GM18498 (cell line): ENCODE results near the gene SERINC2.
"Not testable (repeated sequence)": the region's sequence is repeated elsewhere in the genome, so short reads cannot be mapped to it uniquely, and the experiment has no call there.

Experiments used
- ATAC-seq: cut with Tn5 transposase; IDR thresholded peaks from one replicate; pipeline ENCODE4 v1.9.1; 2021; ENCODE audit warnings: mild to moderate bottlenecking, moderate library complexity; ENCODE audit not compliant: unreplicated experiment

The SERINC2 gene

GRCh38 chr1:31412205-31412604 lies 808 bp upstream of the SERINC2 start:
- ATAC-seq: no peak

DNA sequence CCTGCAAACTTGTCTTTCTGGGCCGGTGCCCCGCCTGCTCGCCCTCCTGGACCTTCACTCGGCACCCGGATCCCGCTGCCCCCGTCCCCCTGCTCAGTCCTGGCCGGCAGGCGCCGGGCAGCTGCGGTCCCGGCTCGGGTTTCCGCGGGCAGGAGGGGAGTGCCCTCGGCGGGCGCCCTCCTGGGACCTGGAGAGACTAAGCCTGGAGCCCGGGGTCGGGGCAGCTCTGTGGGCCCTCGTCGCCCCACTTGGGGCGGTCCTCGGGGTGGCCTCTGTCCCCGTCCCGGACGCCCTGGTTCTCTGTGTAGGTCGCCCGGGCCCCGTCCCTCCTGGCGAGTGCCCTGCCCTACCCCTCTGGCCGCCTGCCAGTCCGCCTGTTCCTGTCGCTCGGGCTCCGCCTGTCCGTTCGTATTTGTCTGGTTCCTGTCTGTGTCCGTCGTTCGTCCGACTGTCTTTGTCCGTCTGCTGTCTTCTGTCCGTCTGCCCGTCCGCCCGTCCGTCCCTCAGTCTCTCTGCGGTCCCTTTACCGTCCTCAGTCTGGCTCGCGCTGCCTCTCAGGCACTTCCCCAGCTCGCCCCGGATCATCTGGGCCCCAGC lies 490 bp downstream of the SERINC2 start:
- peak; percentile 39 for ATAC-seq

DNA sequence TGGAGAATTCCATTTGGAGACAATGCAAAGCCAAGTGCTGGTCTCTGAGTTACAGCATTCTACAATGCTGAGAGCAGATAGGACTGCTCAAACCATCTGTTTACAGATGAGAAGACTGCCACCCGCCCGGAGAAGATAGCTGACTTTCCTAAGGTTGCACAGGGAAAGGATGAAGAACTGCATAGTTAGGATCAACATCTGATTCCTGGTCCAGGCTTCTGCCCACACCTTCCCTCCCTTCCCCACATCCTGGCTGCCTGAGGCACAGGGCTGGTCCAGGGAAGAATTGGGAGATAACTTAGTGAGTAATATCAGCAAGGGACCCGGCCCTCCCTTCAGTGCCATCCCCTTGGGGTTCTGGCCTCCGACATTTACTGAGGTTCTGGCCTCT lies 2.0 kb downstream of the SERINC2 start:
- no peak for ATAC-seq

DNA sequence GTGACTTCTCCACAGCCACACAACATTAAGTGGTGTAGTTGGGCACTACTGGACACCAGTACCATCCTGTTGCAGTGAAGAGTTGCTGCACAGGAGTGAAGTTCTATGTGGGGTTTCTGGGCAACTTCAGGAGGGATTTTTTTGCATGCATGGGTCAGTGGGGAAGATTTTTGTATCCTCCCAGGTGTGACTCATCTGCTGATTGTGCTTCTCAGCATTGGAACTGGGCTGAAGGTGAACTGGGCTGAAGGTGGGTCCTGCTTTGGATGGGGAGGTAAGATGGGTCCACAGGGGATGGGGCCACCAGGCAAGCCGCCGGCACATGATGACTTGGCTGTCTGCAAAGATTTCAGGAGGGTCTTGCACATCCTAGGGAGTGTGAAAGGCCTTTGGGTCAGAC lies 2.6 kb downstream of the SERINC2 start:
- ATAC-seq: no peak

DNA sequence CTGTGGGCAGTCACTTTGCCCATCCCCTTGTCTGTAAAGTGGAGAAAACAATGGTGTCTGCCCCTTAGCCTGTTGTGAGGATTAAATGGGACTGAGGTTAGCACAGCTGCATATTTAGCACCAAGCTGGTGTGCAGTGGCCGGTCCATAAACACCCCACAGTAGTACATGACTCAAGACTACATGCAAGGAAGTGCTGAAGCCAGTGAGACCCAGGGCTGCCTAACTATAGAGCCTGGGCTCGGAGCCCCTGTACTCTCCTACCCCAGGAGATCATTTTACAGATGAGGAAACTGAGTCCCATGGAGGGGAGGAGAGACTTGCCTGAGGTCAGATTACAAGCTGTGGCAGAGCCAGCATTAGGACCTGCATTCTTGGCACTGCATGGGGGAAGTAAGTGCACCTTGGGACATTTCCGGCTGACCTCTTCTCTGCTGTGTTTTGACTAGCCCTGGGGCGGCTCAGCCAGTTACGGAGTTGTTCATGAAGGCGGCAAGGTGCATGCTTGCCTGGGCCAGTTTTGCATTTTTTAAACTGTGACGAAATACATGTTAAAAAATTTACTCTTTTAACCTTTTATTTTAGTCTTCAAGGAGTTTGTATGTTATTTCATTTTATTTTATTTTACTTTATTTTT lies 3.2 kb downstream of the SERINC2 start:
- ATAC-seq: no peak

- ATAC-seq: no peak
These were observed 4.1 kb downstream of the SERINC2 start for GRCh38 chr1:31417148-31417547.

GRCh38 chr1:31418626-31419323 lies 5.8 kb downstream of the SERINC2 start:
- ATAC-seq: no peak

GRCh38 chr1:31420716-31421115 lies 7.7 kb downstream of the SERINC2 start:
- ATAC-seq: no peak

- ATAC-seq: no peak
These were observed 8.5 kb downstream of the SERINC2 start for GRCh38 chr1:31421371-31422040.

DNA sequence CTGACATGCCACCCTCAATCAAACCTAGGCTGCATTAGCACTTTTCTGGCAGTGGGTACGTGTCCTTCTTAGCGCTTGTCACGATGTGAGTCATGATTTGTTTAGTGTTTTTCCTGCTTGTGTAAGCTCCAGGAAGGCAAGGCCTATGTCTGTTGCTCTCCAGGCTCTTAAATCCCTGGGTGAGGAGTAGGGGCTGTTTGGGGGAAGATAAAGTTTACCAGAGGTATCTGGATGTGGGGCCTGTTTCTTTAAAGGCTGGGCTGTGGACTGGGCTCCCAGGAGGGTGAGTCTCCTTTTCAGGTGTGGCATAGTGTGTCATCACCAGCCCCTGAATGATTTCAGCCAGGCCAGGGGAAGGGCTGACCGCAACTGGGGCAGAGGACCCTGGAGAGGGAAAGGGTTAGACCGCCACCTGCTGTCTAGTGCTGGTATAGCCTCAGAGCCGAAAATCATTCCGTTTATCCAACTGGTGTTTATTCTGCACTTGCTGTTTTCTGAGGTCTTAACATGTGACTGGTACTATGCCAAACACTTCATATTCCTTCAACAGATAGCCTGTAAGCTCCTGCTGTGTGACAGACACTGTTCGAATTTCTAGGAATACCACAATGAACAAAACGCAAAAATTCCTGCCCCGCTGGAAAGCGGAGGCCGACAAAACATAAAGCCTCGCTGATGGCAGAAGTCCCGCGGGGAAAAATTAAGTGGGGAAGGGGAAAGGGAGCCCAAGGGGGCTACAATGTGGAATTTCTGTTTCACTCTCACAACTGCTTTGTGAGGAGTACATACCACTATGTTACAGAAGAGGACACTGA lies 9.7 kb downstream of the SERINC2 start:
- peak; percentile 38 for ATAC-seq

GRCh38 chr1:31423418-31423947 lies 10.5 kb downstream of the SERINC2 start:
- peak; percentile 84 for ATAC-seq

DNA sequence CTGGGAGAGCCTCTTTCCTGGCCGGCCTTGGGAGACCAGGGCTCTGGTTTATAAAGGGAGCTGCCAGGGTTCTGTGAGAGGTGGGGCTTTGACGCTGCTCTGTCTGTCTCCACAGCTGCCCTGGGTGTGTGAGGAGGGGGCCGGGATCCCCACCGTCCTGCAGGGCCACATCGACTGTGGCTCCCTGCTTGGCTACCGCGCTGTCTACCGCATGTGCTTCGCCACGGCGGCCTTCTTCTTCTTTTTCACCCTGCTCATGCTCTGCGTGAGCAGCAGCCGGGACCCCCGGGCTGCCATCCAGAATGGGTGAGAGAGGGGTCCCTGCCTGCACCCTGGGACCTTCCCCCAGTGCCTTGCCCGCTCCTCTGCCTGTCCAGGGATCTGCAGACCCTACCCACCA lies 11.6 kb downstream of the SERINC2 start:
- ATAC-seq: no peak

DNA sequence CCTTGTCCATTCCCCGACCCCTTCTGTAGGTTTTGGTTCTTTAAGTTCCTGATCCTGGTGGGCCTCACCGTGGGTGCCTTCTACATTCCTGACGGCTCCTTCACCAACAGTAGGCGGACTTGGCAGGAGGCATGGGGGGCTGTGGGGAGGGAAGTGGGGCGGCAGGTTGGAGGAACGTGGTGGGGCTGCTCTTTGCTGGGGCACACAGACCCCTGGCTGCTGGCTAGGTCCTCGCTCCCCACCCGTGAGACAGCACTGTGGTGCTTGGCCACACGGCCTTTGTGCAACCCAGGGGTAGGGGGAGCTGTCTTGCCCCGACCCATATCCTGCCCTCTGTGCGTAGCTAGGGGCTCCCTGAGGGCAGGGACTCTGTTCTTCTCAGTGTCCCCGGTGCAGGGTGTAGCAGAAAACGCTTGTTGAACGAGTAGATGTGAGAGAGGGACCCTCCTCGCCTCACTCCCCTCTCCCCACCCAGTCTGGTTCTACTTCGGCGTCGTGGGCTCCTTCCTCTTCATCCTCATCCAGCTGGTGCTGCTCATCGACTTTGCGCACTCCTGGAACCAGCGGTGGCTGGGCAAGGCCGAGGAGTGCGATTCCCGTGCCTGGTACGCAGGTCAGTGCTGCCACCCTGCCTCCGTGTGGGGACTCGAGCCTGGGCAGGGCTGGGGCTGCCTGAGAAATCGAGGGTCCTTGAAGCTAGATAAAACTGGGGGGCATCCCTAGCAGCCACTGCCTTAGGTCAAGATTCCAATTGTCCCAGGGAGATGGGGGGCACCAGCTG lies 12.5 kb downstream of the SERINC2 start:
- no peak for ATAC-seq

DNA sequence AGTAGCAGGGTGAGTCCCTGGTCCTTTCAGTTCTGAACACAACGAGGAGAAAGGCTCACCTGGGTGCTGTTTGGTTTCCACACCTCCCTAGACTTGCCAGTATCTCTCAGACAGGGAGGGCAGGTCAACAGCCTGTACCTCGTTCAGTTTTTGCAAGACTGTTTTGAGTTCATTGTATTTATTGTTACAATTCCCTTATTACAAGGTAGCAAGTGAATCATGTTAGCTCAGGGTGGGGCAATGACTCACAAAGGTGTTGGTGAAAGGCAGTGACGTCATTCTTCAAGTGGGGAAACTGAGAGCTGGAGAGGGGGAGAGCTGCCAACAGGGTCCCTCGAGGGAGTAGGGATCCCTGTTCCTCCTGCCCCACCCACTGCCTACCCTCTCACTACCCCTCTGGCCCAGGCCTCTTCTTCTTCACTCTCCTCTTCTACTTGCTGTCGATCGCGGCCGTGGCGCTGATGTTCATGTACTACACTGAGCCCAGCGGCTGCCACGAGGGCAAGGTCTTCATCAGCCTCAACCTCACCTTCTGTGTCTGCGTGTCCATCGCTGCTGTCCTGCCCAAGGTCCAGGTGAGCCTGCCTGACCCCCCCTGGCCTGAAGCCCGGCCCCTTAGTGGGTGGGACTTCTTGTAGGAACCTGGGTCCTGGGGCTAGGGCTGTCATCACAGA lies 13.4 kb downstream of the SERINC2 start:
- ATAC-seq: no peak

GRCh38 chr1:31427322-31427721 lies 14.3 kb downstream of the SERINC2 start:
- ATAC-seq: no peak

DNA sequence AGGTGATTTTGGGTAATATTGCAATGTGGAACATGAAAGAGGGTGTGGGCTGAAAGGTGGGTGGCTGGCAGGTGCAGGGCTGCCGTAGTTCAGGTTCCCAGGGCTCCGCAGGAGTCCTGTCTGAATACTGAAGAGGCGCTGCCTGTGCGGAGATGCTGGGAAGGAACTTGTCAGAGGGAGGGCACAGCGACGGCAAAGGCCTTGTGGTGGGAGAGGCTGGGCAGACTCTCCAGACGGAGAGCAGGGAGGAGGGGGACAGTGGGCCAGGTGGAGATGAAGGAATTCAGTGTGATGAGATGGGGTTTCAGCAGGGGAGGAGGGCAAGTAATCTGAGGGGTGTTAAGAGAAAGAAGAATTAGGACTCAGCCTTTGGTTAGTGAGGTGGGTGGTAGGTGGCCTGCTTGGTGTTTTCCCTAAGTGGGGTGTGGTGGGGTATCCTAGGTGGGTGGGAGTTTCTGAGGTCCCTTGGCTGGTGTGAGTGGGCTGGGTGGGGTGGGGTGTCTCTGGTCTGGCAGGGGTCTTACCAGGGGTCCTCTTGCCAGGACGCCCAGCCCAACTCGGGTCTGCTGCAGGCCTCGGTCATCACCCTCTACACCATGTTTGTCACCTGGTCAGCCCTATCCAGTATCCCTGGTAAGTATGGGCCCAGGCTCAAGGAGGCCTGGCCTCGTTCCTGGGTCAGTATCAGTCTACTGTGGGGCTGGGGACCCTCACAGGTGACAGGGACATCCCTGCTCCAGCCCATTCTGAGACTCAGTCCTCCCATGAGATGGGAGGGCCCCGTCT lies 15.6 kb downstream of the SERINC2 start:
- no peak for ATAC-seq

DNA sequence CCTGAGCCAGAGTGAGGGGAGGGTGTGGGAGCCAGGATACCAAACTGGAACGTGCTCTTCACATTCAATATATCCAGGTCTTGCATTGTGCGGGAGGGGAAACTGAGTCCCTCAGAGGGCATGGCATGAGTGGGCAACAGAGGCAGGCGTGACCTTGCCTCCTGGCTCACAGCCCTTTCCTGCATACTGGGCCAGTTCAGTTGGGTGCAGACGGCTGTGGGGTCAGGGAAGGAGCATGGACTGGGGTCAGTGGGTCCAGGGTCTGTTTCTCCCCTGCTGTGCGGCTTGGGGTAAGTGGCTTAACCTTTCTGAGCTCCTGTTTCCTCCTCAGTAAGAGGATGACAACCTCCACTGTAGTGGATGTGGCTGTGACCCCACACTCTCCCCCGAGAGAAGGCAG lies 16.6 kb downstream of the SERINC2 start:
- no peak for ATAC-seq

DNA sequence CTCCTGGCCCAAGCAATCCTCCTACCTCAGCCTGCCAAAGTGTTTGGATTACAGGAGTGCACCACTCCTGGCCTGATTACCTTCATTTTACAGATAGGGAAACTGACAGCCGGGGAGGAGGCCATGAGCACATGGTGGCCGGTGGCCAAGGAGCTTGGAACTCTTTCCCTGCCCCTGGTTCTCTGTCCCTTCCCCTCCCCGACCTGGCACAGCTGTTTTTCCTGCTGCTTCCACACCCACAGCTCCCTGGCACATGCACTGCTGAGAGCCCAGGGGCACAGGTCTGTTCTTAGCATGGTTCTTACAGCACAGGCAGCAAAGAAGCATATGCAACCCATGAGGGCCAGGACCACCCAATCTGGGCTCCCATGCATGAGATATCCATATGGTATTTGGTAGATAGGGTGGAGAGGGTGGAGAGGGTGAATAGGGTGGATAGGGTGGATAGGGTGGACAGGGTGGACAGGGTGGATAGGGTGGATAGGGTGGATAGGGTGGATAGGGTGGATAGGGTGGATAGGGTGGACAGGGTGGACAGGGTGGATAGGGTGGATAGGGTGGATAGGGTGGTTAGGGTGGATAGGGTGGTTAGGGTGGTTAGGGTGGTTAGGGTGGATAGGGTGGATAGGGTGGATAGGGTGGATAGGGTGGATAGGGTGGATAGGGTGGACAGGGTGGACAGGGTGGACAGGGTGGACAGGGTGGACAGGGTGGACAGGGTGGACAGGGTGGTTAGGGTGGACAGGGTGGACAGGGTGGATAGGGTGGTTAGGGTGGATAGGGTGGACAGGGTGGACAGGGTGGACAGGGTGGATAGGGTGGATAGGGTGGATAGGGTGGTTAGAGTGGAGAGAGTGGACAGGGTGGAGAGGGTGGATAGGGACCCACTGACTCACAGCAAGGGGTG lies 18.6 kb downstream of the SERINC2 start:
- ATAC-seq: not testable (repeated sequence)
